Naive B cell (primary cell): ENCODE results near the gene SPATA17. TPM values are rescaled to one million over a fixed set of nuclear protein-coding genes. Genes with fewer than 3 reads are reported as not detected.

Experiments
- ATAC-seq, 2 donors: fragments of 150-1000 bp; cut with Tn5 transposase; 2 replicates each; pipeline ENCODE4 v1.10.0; 2021; ENCODE audit warnings: low read depth in 2 of 2, mild to moderate bottlenecking in 2 of 2, moderate library complexity in 2 of 2
- DNase-seq: peaks from one replicate; pipeline ENCODE4 v3.0.0; 2022
- H3K27ac Mint-ChIP-seq, 6 donors: one replicate each; pipeline ENCODE4 v1.8.0; 2020 to 2022; ENCODE audit warnings: mild to moderate bottlenecking in 6 of 6, mixed read lengths in 6 of 6, moderate library complexity in 5 of 6, inconsistent platforms in 2 of 6
- H3K27me3 Mint-ChIP-seq, 3 donors: one replicate each; pipeline ENCODE4 v1.8.0; 2021 to 2022; ENCODE audit warnings: mixed read lengths in 3 of 3, mild to moderate bottlenecking in 1 of 3
- H3K36me3 Mint-ChIP-seq, 2 donors: one replicate each; pipeline ENCODE4 v1.8.0; 2020 to 2022; ENCODE audit warnings: mixed read lengths in 2 of 2, inconsistent platforms in 1 of 2, mild to moderate bottlenecking in 1 of 2
- H3K4me1 Mint-ChIP-seq, 3 donors: one replicate each; pipeline ENCODE4 v1.8.0; 2020 to 2022; ENCODE audit warnings: mixed read lengths in 3 of 3, inconsistent platforms in 1 of 3, mild to moderate bottlenecking in 1 of 3, moderate library complexity in 1 of 3
- H3K4me3 Mint-ChIP-seq, 8 donors: one replicate each; pipeline ENCODE4 v1.8.0; 2020 to 2022; ENCODE audit warnings: mild to moderate bottlenecking in 8 of 8, mixed read lengths in 8 of 8, moderate library complexity in 8 of 8, inconsistent platforms in 2 of 8
- H3K9me3 Mint-ChIP-seq, 7 donors: one replicate each; pipeline ENCODE4 v1.8.0; 2020 to 2022; ENCODE audit warnings: mixed read lengths in 7 of 7, mild to moderate bottlenecking in 5 of 7, inconsistent platforms in 2 of 7, moderate library complexity in 1 of 7
- polyA plus RNA-seq, 6 donors: library from polyadenylated mRNA; unstranded; fragments of 300-500 nt; fragmentation: Illumina TruSeq; gene quantifications; one replicate each; pipeline ENCODE4 v1.2.3, GENCODE V29; 2021; ENCODE audit warnings: low read depth in 6 of 6

Gene SPATA17
- polyA plus RNA-seq, 6 donors from 2014 or later = not detected

- Mint-ChIP-seq H3K4me1 (no peaks in the 10 kb centered on the region), H3K36me3 (no peaks in the 10 kb centered on the region), H3K27me3 (no peaks in the 10 kb centered on the region), H3K9me3 (peaks cover 0 to 5% (median 0%) of the 10 kb centered on the region in 7 donors), H3K4me3 (no peak overlapping the region), H3K27ac (no peak overlapping the region)
- ATAC-seq (no peak), DNase-seq (no peak)
These were observed 81.9 kb downstream of the SPATA17 start for GRCh38 chr1:217712925-217713597.

DNA sequence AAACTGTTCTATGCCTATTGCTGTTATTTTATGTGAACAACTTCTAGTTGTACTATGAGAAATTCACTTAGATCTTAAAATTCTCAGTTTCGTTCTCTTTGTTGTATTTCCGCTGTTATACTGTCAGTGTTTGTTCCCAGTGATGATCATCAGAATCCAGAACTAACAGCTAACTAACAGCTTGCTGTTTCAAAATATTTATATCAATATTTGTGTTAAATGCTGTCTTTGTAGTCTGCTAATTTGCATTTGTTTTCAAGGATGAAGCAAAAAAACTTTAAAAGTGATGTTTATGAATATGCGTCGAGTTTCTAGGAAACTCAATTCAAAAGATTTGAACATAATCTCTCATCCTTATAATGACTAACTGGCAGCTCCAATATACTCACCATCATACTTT, 84.5 kb downstream of the SPATA17 start:
- Mint-ChIP-seq H3K4me1 (no peaks in the 10 kb centered on the region), H3K4me3 (no peak overlapping the region), H3K27ac (no peak overlapping the region), H3K36me3 (no peaks in the 10 kb centered on the region), H3K9me3 (peaks cover 0 to 10% (median 0%) of the 10 kb centered on the region in 7 donors), H3K27me3 (no peaks in the 10 kb centered on the region)
- DNase-seq (no peak), ATAC-seq (no peak)

- H3K27ac Mint-ChIP-seq = no peak overlapping the region
- peaks cover 0 to 8% (median 0%) of the 10 kb centered on the region in 7 donors for H3K9me3 Mint-ChIP-seq
- H3K4me1 Mint-ChIP-seq = no peaks in the 10 kb centered on the region
- no peaks in the 10 kb centered on the region for H3K36me3 Mint-ChIP-seq
- no peaks in the 10 kb centered on the region for H3K27me3 Mint-ChIP-seq
- DNase-seq = no peak
- no peak overlapping the region for H3K4me3 Mint-ChIP-seq
- ATAC-seq = no peak
These were observed 86.8 kb downstream of the SPATA17 start for GRCh38 chr1:217717959-217718358.

GRCh38 chr1:217718873-217719272, 87.7 kb downstream of the SPATA17 start:
- Mint-ChIP-seq H3K4me1 (no peaks in the 10 kb centered on the region), H3K9me3 (peaks cover 0 to 7% (median 0%) of the 10 kb centered on the region in 7 donors), H3K27me3 (no peaks in the 10 kb centered on the region), H3K36me3 (no peaks in the 10 kb centered on the region), H3K27ac (no peak overlapping the region), H3K4me3 (no peak overlapping the region)
- DNase-seq = no peak
- no peak for ATAC-seq

- H3K27ac Mint-ChIP-seq = no peak overlapping the region
- H3K4me1 Mint-ChIP-seq = no peaks in the 10 kb centered on the region
- no peak for DNase-seq
- no peak overlapping the region for H3K4me3 Mint-ChIP-seq
- H3K36me3 Mint-ChIP-seq = no peaks in the 10 kb centered on the region
- H3K9me3 Mint-ChIP-seq = peaks cover 0 to 7% (median 0%) of the 10 kb centered on the region in 7 donors
- no peak for ATAC-seq
- H3K27me3 Mint-ChIP-seq = no peaks in the 10 kb centered on the region
These were observed 90.5 kb downstream of the SPATA17 start for GRCh38 chr1:217721692-217722091.

DNA sequence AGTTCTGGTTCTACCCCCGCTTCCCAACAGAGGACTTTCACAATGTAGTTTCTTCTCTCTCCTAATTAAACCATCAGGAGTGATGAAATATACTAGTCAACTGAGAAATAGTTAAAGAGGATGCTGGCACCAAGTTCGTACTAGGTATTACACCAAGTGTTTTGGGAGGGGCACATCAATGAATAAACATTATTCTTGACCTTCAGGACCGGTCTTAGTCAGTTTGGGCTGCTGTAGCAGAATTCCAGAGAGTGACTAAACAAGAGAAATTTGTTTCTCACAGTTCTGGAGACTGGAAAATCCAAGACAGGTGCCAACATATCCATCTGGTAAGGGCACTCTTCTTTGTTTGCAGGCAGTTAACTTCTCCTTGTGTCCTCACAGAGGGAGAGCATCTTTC, 103.8 kb downstream of the SPATA17 start:
- Mint-ChIP-seq H3K4me3 (no peak overlapping the region), H3K9me3 (no peaks in the 10 kb centered on the region), H3K4me1 (no peaks in the 10 kb centered on the region), H3K27ac (no peak overlapping the region), H3K27me3 (peaks cover 0 to 4% (median 0%) of the 10 kb centered on the region in 3 donors), H3K36me3 (no peaks in the 10 kb centered on the region)
- DNase-seq (no peak), ATAC-seq (no peak)

GRCh38 chr1:217747156-217747769, 116.1 kb downstream of the SPATA17 start:
- Mint-ChIP-seq H3K27ac (no peak overlapping the region), H3K27me3 (no peaks in the 10 kb centered on the region), H3K36me3 (no peaks in the 10 kb centered on the region), H3K9me3 (no peaks in the 10 kb centered on the region), H3K4me3 (no peak overlapping the region), H3K4me1 (no peaks in the 10 kb centered on the region)
- ATAC-seq = no peak
- DNase-seq = no peak

- Mint-ChIP-seq H3K27ac (no peak overlapping the region), H3K4me1 (no peaks in the 10 kb centered on the region), H3K4me3 (no peak overlapping the region), H3K36me3 (no peaks in the 10 kb centered on the region), H3K27me3 (no peaks in the 10 kb centered on the region), H3K9me3 (peaks cover 0 to 3% (median 0%) of the 10 kb centered on the region in 7 donors)
- ATAC-seq = no peak
- no peak for DNase-seq
These were observed 138.6 kb downstream of the SPATA17 start for GRCh38 chr1:217769768-217770167.

DNA sequence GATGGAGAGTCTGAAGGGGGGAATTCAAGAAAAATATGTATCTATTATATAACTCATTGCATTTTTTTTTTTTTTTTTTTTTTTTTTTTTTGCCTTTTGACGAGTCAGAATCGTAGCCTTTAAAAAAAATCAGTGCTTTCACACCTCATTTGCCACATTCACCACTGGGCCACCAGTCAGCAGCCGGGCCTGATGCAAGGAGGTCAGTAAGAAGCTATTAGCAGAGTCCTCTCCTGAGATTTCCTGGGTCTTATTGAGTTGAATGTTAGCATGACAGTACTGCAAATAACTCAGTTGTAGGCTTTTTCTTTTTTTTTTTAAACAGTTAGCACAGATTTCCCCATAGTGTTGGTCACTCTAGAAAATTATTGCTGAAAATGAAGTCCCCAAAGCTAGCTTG, 139.8 kb downstream of the SPATA17 start:
- no peaks in the 10 kb centered on the region for H3K36me3 Mint-ChIP-seq
- DNase-seq = no peak
- no peaks in the 10 kb centered on the region for H3K4me1 Mint-ChIP-seq
- H3K9me3 Mint-ChIP-seq = peaks cover 0 to 3% (median 0%) of the 10 kb centered on the region in 7 donors
- no peaks in the 10 kb centered on the region for H3K27me3 Mint-ChIP-seq
- no peak for ATAC-seq
- no peak overlapping the region for H3K4me3 Mint-ChIP-seq
- no peak overlapping the region for H3K27ac Mint-ChIP-seq

- H3K27ac Mint-ChIP-seq = no peak overlapping the region
- DNase-seq = no peak
- no peak overlapping the region for H3K4me3 Mint-ChIP-seq
- no peaks in the 10 kb centered on the region for H3K4me1 Mint-ChIP-seq
- H3K36me3 Mint-ChIP-seq = no peaks in the 10 kb centered on the region
- H3K9me3 Mint-ChIP-seq = peaks cover 0 to 4% (median 0%) of the 10 kb centered on the region in 7 donors
- H3K27me3 Mint-ChIP-seq = no peaks in the 10 kb centered on the region
- no peak for ATAC-seq
These were observed 145.5 kb downstream of the SPATA17 start for GRCh38 chr1:217776693-217777092.

GRCh38 chr1:217781056-217781455, 149.9 kb downstream of the SPATA17 start:
- H3K4me3 Mint-ChIP-seq = no peak overlapping the region
- no peak overlapping the region for H3K27ac Mint-ChIP-seq
- no peaks in the 10 kb centered on the region for H3K36me3 Mint-ChIP-seq
- ATAC-seq (no peak), DNase-seq (no peak)
- H3K27me3 Mint-ChIP-seq = no peaks in the 10 kb centered on the region
- H3K4me1 Mint-ChIP-seq = no peaks in the 10 kb centered on the region
- H3K9me3 Mint-ChIP-seq = peaks cover 0 to 4% (median 0%) of the 10 kb centered on the region in 7 donors

- peaks cover 0 to 3% (median 0%) of the 10 kb centered on the region in 7 donors for H3K9me3 Mint-ChIP-seq
- ATAC-seq (no peak), DNase-seq (no peak)
- H3K36me3 Mint-ChIP-seq = no peaks in the 10 kb centered on the region
- H3K27me3 Mint-ChIP-seq = no peaks in the 10 kb centered on the region
- H3K4me3 Mint-ChIP-seq = no peak overlapping the region
- no peak overlapping the region for H3K27ac Mint-ChIP-seq
- H3K4me1 Mint-ChIP-seq = no peaks in the 10 kb centered on the region
These were observed 159.9 kb downstream of the SPATA17 start for GRCh38 chr1:217791091-217791490.

GRCh38 chr1:217805792-217806191, 174.6 kb downstream of the SPATA17 start:
- Mint-ChIP-seq H3K27me3 (no peaks in the 10 kb centered on the region), H3K9me3 (peaks cover 0 to 8% (median 0%) of the 10 kb centered on the region in 7 donors), H3K36me3 (no peaks in the 10 kb centered on the region), H3K4me3 (no peak overlapping the region), H3K27ac (no peak overlapping the region), H3K4me1 (no peaks in the 10 kb centered on the region)
- ATAC-seq = no peak
- no peak for DNase-seq

GRCh38 chr1:217812175-217812574, 181.0 kb downstream of the SPATA17 start:
- Mint-ChIP-seq H3K9me3 (peaks cover 0 to 14% (median 4%) of the 10 kb centered on the region in 7 donors), H3K27me3 (no peaks in the 10 kb centered on the region), H3K27ac (no peak overlapping the region), H3K4me3 (no peak overlapping the region), H3K36me3 (no peaks in the 10 kb centered on the region), H3K4me1 (no peaks in the 10 kb centered on the region)
- DNase-seq (no peak), ATAC-seq (no peak)
